ENCODE measurements around the gene INSIG1.

The INSIG1 gene

DNA sequence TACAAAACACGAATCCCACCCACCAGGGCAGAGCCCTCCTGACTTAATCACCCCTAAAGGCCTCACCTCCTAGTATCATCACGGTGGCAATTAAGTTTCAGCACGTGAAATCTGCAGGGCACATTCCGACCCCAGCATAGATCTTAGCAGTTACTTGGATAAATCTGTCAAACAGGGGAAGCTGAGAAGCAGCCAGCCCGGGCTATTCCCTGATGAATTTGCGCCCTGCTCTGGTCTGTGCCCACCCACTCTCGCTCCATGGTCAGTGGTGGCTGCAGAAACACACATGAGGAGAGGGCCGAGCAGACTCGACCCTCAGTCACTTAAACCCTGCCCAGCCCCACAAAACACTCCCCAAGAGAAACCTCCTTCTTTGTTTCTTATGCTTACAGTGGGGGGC is 28.7 kb downstream of the INSIG1 start:
- no peak for DNase-seq (ENCODE audit: low read depth, low spot score)

DNA sequence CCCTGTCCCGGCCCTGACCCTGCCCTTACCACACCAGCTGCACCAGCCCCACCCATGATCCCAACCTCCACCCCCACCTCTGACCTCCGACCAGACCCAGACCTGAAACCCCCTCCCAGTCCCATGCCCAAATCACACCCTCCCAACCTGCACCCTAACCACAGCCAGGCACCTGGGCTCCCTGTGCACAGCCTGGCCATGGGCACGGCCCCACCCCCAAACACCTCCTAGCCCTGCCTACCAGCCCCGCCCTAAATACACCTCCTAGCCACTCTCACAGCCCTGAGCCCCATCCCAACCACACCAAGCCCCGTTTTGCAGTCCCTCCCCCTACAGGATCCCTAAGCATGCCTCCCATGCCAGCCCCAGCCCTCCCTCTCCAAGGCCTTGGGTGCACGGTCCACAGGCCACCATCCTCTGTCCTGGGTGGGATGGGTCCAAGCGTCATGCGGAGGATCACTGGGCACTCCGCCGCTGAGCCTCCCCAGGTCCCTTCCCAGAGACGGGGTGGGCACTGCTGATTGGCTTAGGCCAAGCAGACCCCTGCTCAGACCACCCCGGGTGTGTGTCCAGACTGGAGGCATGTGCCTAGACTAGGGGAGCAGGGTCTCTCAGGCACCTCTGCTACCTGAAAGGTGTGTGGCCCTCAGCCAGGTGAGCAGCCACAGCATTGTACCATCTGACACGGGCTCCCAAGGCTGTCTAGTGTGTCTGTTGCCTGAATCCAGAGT is 30.1 kb downstream of the INSIG1 start:
- DNase-seq (ENCODE audit: low read depth, low spot score) = no peak

DNA sequence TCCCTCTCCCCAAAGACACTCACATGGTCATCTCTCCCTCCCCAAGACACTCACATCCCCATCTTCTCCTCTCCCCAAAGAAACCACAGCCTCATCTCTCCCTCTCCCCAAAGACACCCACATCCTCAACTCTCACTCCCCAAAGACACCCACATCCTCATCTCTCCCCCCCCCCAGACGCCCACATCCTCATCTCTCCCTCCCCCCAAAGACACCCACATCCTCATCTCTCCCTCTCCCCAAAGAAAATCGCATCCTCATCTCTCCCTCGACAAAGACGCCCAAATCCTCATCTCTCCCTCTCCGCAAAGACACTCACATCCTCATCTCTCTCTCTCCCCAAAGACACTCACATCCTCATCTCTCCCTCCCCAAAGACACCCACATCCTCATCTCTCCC is 31.5 kb downstream of the INSIG1 start:
- DNase-seq (ENCODE audit: low read depth, low spot score) = no peak

DNA sequence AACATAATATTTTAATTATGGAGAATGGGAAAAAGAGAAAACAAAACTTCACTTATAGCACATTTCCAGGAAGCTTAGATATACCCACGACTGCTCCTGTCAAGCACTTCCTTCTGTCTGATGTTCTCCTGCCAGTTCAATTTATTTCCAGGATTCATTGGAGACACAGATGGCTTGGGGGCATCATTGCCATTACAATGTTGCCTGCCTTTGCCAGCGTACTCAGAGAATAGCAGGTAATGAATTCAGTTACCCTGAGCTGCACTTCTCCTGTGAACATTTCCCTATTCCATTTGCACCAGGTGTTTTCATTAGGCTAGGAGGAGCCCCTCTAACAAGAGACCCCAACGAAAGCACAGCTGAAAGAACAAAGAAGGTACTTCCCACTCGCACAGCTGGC is 33.7 kb downstream of the INSIG1 start:
- DNase-seq (ENCODE audit: low read depth, low spot score) = no peak

DNA sequence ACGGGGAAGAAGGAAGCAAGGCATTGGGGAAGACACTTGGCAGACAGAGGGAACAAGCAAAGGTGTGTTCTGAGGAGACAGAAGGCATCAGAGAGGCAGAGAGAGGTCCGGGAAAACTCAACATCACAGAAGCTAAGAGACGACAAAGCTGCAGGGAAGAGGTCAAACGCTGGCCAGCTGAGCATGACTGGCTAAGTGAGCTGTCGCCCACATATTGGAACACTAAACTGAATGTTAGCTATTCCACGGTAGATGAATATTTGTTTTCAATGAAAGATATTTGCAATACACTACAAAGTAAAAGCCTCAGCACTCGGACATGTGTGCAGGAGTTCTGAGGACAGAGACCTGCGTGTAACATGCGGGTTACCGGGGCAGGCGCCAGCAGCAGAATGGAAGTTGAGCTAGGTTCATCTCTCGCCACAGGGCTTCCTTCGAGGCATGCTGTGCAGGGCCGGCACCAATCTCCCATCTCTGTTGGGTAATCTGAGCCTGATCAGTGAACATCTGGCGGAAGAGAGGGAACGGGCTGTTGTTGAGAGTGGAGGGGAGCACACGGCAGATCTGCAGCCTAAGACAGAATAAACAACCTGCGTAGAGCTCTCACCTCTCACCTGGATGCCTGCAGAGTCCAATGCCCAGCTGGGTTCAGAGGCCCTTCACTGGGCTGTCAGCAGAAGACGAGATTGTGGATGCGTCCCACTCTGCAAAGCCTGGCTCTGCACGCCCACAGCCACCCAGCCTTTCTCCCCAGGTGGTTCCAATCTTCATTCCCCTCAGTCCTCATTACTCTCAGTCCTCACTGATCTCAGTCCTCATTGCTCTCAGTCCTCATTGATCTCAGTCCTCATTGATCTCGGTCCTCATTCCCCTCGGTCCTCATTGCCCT is 35.9 kb downstream of the INSIG1 start:
- no peak for DNase-seq (ENCODE audit: low read depth, low spot score)

DNA sequence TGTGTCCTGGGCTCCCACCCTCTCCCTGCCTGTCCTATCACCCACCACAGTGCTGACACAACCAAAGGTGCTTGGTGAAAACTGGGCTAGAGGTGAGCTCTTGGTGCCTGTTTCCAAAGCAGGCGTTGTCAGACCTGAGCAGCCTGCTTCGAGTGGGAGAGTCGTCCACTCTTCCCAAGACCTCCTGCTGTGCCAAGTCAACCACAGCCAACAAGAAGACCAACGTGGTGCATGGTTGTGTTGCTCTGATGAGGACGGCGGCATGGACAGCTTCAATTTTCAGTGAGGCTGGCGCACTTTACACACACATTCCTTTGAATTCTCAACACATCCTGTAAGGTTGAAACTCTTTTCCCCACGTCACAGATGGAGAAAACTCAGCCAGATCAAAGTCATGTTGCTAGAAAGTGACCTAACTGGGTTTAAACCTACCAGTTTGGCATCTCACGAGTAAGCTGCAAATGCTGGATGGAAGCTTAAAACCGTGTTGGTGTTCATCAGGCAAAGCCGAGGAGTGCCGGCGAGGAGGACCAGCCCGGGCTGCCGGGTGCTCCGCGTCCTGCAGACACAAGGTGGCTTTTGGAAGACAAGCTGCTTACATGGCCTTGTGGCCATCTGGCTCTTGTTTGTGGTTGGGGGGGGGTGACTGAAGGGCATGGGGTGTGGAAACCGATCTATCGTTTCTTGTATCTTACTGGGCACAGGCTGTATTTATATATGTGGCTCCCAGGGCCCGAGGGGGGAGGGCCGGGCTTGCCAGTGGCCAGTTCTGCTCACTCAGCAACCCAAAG is 39.3 kb downstream of the INSIG1 start:
- no peak for DNase-seq (ENCODE audit: low read depth, low spot score)

DNA sequence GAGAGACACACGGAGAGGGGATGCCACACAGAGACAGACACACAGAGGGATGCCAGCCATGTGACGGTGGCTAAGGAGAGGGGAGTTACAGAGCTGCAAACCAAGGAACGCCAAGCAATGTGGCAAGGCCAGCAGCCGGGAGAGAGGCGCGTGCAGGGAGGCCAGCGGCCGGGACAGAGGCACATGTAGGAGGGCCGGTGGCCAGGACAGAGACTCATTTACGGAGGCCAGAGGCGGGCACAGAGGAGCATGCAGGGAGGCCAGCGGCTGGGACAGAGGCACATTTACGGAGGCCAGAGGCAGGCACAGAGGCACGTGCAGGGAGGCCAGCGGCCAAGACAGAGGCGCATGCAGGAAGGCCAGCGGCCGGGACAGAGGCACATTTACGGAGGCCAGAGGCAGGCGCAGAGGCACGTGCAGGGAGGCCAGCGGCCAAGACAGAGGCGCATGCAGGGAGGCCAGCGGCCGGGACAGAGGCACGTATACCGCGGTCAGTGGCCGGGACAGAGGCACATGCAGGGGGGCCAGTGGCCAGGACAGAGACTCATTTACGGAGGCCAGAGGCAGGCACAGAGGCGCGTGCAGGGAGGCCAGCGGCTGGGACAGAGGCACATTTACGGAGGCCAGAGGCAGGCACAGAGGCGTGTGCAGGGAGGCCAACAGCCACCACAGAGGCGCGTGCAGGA is 40.4 kb downstream of the INSIG1 start:
- no peak for DNase-seq (ENCODE audit: low read depth, low spot score)

DNA sequence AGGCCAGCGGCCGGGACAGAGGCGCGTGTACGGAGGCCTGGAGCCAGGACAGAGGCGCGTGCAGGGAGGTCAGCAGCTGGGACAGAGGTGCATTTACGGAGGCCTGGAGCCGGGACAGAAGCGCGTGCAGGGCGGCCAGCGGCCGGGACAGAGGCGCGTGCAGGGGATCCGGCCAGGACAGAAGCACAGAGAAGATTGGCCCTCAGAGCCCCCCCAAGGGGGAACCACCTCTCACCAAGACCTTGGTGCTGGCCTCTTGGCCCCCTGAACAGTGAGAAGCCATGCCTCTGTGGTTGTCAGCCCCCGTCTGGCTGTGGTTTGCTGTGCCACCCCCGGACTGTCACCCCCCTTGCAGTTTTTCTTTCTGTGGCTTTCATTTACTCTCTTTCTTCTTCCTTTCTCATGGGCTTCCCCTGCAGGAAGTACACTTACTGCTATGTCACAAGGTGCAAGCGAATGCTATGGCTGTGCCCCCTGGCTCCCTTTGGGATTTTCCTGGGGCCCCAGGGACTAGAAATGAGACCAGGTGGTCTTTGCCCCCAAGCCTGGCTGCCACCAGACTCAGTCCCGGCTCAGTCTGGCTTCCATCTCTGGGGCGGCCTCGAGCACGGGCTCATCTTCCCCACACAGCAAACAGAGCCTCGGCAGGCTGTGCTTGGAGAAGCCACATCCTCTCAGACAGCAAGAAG is 41.1 kb downstream of the INSIG1 start:
- no peak for DNase-seq (ENCODE audit: low read depth, low spot score)

DNA sequence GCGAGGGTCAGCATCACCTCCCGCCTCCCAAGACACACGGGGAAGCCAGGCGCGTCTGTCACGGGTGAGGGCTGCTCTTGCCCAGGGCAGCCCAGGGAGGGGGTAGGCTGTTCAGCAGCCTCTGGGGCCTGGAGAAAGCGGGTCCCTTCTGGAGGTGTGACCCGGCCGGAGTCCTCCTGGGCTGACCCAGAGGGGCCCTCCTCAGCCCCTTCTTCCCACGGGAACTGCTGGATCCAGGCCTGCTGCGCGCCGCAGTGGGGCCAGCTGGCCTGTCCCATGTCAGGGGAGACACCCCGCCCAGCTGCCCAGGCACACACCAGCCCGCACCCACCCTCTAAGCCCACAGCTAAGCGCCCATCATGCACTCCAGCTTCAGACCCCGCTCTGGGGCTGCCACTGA is 41.8 kb downstream of the INSIG1 start:
- DNase-seq (ENCODE audit: low read depth, low spot score) = no peak

DNA sequence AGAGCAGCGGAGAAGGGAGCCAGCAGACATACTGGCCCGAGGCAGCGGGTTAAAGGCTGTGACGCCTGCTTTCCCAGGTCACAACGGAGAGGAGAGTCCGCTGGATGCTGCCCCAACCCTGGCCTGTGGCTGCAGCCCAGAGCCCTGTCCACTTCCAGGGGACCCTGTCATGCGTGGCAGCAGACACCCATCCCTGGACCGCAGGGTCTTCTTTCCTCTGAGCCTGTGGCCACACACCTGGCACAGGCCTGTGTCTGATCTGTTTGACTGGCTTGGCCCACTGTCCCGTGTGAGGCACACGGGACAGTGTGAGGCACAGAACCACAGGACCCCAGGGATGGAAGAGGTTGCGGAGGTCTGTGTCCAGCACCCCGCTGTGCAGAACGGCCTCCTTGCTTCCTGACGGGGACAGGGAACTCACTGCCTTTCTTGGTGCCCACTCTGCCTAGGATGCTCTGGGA is 42.4 kb downstream of the INSIG1 start:
- no peak for DNase-seq (ENCODE audit: low read depth, low spot score)

DNA sequence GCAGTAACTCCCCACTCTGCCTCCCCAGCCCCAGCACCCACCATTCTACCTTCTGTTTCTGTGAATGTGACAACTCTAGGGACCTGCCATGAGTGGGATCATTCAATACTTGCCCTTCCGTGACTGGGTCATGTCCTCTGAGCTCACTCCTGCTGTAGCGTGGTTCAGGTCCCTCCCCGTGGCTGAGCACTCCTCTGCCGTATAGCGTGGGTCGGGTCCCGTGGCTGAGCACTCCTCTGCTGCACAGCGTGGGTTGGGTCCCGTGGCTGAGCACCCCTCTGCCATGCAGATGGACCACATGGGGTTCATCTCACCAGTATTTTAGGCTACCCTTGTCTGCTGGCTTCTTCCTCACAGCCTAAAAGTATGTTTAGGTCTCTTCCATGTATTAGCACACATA is 43.0 kb downstream of the INSIG1 start:
- no peak for DNase-seq (ENCODE audit: low read depth, low spot score)

DNA sequence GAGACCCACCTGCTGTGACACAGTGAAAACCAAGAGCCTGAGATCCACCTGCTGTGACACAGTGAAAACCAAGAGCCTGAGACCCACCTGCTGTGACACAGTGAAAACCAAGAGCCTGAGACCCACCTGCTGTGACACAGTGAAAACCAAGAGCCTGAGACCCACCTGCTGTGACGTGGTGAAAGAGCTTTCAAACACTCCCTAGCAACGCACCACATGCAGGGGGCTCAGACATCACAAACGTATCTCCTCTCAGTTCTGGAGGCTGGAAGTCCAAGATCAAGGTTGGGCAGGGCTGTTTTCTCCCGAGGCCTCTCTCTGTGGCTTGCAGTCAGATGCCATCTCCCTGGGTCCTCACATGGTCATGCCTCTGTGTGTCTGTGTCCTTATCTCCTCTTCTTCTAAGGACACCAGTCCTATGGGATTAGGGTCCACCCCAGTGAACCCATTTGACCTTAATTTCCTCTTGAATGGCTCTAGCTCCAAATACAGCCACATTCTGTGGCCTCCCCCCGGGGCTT is 43.8 kb downstream of the INSIG1 start:
- DNase-seq (ENCODE audit: low read depth, low spot score) = no peak

DNA sequence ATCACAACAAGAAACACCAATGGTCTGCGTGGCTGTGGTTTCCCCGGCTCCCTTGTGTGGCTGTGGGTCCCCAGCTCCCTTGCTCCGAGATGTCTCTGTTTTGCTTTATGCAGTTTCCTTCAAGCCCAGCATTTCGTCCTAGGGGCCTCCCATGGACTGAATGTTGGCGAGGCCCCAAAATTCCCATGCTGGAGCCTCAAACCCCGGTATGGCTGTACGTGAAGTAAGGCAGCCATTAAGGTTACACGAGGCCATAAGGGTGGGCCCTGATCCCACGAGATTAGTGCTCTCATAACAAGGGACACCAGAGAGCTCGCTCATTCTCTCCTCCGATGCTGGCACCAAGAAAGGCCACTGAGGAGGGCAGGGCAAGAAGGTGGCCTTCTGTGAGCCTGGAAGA is 44.6 kb downstream of the INSIG1 start:
- DNase-seq (ENCODE audit: low read depth, low spot score) = no peak

DNA sequence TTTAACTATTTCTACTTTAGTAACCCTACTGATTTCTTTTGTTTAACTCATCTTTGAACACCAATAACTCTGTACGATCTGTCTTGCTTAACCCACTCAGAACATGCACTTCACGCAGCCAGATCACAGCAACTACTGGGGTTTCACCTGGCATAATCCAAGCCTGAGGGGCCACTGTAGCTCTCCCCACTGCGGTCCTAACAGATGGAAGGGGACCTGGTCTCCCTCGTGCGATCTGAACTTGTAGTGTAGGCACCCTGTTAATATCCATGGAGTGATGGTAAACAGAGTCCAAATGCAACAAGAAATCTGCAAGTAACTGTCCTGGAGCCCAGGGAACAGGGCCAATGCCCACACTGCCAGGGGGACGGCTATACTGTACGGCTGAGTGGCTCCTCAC is 45.5 kb downstream of the INSIG1 start:
- no peak for DNase-seq (ENCODE audit: low read depth, low spot score)

DNA sequence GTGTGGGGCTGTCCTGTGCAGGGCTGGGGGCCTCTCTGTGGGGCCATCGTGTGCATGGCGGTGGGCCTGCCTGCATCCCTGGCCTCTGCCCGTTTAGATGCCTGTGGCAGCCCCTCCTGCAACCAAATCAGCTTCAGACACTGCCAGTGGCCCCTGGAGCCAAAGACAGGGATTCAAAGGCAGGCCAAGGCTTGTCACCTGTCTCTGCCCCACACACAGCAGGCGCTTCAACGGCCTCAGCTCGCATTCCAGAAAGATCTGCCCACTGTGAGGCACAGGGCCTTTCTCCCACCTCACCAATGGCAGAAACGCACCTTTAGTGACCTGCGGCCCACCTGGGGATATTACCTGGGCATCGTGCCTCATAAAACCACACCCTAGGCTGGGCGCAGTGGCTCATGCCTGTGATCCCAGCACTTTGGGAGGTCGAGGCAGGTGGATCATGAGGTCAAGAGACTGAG is 46.0 kb downstream of the INSIG1 start:
- no peak for DNase-seq (ENCODE audit: low read depth, low spot score)

DNA sequence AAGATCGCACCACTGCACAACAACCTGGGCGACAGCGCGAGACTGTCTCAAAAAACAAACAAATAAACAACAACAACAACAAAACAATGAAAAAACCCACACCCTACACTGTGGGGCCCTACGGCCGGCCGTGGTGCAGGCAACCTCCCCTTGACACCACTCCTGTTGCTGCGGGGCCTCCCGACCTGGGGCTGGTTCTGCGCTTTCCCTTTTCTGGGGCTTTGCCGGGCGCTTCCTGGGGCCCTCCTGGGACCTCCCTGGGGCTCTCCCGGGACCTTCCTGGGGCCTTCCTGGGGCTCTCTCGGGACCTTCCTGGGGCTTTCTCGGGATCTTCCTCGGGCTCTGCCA is 46.6 kb downstream of the INSIG1 start:
- DNase-seq (ENCODE audit: low read depth, low spot score) = no peak

DNA sequence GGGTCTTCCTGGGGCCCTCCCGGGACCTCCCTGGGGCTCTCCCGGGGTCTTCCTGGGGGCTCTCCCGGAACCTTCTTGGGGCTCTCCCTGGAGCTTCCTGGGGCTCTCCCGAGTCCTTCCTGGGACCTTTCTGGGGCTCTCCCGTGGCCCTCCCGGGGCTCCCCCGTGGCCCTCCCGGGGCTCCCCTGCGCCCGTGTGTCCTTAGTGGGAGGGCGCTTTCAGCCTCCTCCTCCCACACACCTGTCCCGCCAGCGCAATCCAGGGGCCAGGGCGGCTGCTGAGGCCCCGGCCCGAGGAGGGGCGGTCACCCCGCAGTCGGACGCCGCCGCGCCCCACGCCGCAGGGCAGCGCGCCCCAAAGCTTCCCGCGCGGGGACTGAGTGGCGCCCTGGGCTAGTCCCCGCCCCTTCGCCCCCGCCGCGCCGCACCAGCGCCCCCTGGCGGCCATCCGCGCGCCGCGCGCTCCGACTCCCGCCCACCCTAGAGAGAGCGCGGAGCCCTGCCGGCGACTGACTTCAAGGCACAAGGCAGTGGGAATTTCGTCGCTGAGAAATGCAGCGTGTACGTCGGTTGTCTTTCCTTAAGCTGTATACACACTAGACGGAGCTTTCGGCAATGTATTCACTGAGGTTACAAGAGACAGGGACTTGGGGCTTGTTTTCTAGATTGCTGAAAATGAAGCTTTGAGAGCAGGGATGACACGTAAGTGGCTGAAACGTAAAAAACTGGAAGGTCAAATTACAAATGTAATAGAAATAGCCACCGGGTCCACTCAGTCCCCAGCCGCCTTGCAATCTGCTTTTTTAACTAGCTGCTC is 47.1 kb downstream of the INSIG1 start:
- DNase-seq (ENCODE audit: low read depth, low spot score) = peak; percentile 76

DNA sequence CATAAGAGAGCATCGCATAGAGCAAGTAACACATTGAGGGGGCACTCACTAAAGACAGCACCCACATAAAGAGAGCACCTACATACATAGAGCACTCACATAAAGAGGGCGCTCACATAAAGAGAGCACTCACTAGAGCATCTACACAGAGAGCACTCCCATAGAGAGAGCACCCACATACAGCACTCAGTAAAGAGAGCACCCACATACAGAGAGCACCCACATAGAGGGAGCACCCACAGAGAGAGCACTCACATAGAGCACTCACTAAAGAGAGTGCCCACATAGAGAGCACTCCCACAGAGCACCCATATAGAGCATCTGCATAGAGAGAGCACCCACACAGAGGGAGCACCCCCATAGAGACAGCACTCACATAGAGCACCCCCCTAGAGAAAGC is 47.8 kb downstream of the INSIG1 start:
- no peak for DNase-seq (ENCODE audit: low read depth, low spot score)

DNA sequence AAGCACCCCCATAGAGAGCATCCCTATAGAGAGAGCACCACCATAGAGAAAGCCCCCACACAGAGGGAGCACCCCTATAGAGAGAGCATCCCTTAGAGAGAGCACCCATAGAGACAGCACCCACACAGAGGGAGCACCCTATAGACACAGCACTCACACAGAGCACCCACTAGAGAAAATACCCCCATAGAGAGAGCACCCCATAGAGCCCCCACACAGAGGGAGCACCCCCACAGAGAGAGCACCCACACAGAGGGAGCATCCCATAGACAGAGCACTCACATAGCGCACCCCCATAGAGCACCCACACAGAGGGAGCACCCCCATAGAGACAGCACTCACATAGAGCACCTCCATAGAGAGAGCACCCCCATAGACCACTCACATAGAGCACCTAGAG is 48.6 kb downstream of the INSIG1 start:
- no peak for DNase-seq (ENCODE audit: low read depth, low spot score)

DNA sequence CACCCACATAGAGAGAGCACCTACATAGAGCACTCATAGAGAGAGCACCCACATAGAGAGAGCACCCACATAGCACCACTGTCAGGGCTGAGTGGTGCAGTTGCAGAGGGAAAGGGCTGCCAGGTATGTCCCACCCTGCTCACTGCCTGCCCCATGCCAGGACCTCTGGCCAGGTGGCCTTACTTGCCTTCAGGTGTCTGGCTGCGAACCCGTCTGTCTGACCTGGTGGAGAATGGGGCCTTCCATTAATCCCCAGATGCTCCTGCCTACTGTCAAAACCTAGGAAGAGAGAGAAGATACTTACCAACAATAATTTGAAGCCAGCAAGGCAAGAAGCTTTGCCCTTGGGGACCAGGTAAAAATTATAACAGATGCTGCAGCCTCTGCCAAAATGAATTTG is 51.1 kb downstream of the INSIG1 start:
- DNase-seq (ENCODE audit: low read depth, low spot score) = no peak

Measured in ELF-1 (cell line).